Measurements from ENCODE around the gene TNFAIP3.

Gene TNFAIP3

GRCh38 chr6:137903274-137903932 lies 36.3 kb downstream of the TNFAIP3 start:
- TF ChIP-seq EZH2 (IDR thresholded peaks at IDR 0.05; ENCODE audit: borderline replicate concordance, low read depth, low read length, severe bottlenecking), result no peak
- no peak for TF ChIP-seq CTCF (IDR thresholded peaks at IDR 0.05; ENCODE audit: borderline replicate concordance, extremely low read depth, low read length, poor library complexity, severe bottlenecking)
- no peak for DNase-seq
- no peak overlapping the region for H3K27ac ChIP-seq (ENCODE audit: low read length)

GRCh38 chr6:137903933-137904821 lies 37.1 kb downstream of the TNFAIP3 start:
- Histone ChIP-seq H2AFZ (ENCODE audit: low read depth, low read length) (no peak overlapping the region), H3K4me3 (ENCODE audit: low read depth in 1 of 2, low read length in 2 of 2) (no peak overlapping the region), H4K20me1 (ENCODE audit: insufficient read depth, low read length) (no peaks in the 10 kb centered on the region), H3K9me3 (ENCODE audit: insufficient read depth, low read length, severe bottlenecking) (no peaks in the 10 kb centered on the region), H3K27me3 (ENCODE audit: insufficient read depth, low read length, poor library complexity) (no peaks in the 10 kb centered on the region), H3K9ac (ENCODE audit: low read depth, low read length) (no peak overlapping the region), H3K4me1 (ENCODE audit: insufficient read depth, low read length) (peaks cover 25% of the 10 kb centered on the region), H3K4me2 (ENCODE audit: insufficient read depth, low read length) (no peak overlapping the region), H3K79me2 (ENCODE audit: insufficient read depth, low read length) (no peaks in the 10 kb centered on the region), H3K36me3 (ENCODE audit: insufficient read depth, low read length) (no peaks in the 10 kb centered on the region), H3K27ac (ENCODE audit: low read length) (peak overlapping the region; percentile 27)
- peak; percentile 81 for ATAC-seq (ENCODE audit: insufficient read depth, low read depth)
- no peak for TF ChIP-seq EZH2 (IDR thresholded peaks at IDR 0.05; ENCODE audit: borderline replicate concordance, low read depth, low read length, severe bottlenecking)
- no peak for TF ChIP-seq CTCF (IDR thresholded peaks at IDR 0.05; ENCODE audit: borderline replicate concordance, extremely low read depth, low read length, poor library complexity, severe bottlenecking)
- DNase-seq, result peak; percentile 58

More at GRCh38 chr6:137903274-137903932, 36.3 kb downstream of the TNFAIP3 start:
- ATAC-seq (ENCODE audit: insufficient read depth, low read depth), result no peak
- no peaks in the 10 kb centered on the region for H3K9me3 ChIP-seq (ENCODE audit: insufficient read depth, low read length, severe bottlenecking)
- no peaks in the 10 kb centered on the region for H3K36me3 ChIP-seq (ENCODE audit: insufficient read depth, low read length)
- H3K27me3 ChIP-seq (ENCODE audit: insufficient read depth, low read length, poor library complexity), result no peaks in the 10 kb centered on the region
- no peak overlapping the region for H3K9ac ChIP-seq (ENCODE audit: low read depth, low read length)
- H3K4me3 ChIP-seq (ENCODE audit: low read depth in 1 of 2, low read length in 2 of 2), result no peak overlapping the region
- H2AFZ ChIP-seq (ENCODE audit: low read depth, low read length), result no peak overlapping the region
- peaks cover 21% of the 10 kb centered on the region for H3K4me1 ChIP-seq (ENCODE audit: insufficient read depth, low read length)
- no peak overlapping the region for H3K4me2 ChIP-seq (ENCODE audit: insufficient read depth, low read length)
- H4K20me1 ChIP-seq (ENCODE audit: insufficient read depth, low read length), result no peaks in the 10 kb centered on the region
- no peaks in the 10 kb centered on the region for H3K79me2 ChIP-seq (ENCODE audit: insufficient read depth, low read length)

GRCh38 chr6:137904822-137905617 lies 38.0 kb downstream of the TNFAIP3 start:
- Histone ChIP-seq H3K9ac (ENCODE audit: low read depth, low read length) (no peak overlapping the region), H3K9me3 (ENCODE audit: insufficient read depth, low read length, severe bottlenecking) (no peaks in the 10 kb centered on the region), H2AFZ (ENCODE audit: low read depth, low read length) (no peak overlapping the region), H3K36me3 (ENCODE audit: insufficient read depth, low read length) (no peaks in the 10 kb centered on the region), H4K20me1 (ENCODE audit: insufficient read depth, low read length) (no peaks in the 10 kb centered on the region), H3K4me2 (ENCODE audit: insufficient read depth, low read length) (no peak overlapping the region), H3K4me3 (ENCODE audit: low read depth in 1 of 2, low read length in 2 of 2) (no peak overlapping the region), H3K27me3 (ENCODE audit: insufficient read depth, low read length, poor library complexity) (no peaks in the 10 kb centered on the region), H3K27ac (ENCODE audit: low read length) (no peak overlapping the region), H3K79me2 (ENCODE audit: insufficient read depth, low read length) (no peaks in the 10 kb centered on the region), H3K4me1 (ENCODE audit: insufficient read depth, low read length) (peaks cover 34% of the 10 kb centered on the region)
- ATAC-seq (ENCODE audit: insufficient read depth, low read depth) (no peak), DNase-seq (no peak)
- TF ChIP-seq CTCF (IDR thresholded peaks at IDR 0.05; ENCODE audit: borderline replicate concordance, extremely low read depth, low read length, poor library complexity, severe bottlenecking) (no peak), EZH2 (IDR thresholded peaks at IDR 0.05; ENCODE audit: borderline replicate concordance, low read depth, low read length, severe bottlenecking) (no peak)
